HG03439 (cell line): ENCODE data around the gene SHROOM3.
"Not testable (repeated sequence)": the region's sequence is repeated elsewhere in the genome, so short reads cannot be mapped to it uniquely, and the experiment has no call there.

Experiments used
- ATAC-seq: cut with Tn5 transposase; IDR thresholded peaks from one replicate; pipeline ENCODE4 v1.9.1; 2021; ENCODE audit warnings: mild to moderate bottlenecking, moderate library complexity; ENCODE audit not compliant: unreplicated experiment

SHROOM3 gene

DNA sequence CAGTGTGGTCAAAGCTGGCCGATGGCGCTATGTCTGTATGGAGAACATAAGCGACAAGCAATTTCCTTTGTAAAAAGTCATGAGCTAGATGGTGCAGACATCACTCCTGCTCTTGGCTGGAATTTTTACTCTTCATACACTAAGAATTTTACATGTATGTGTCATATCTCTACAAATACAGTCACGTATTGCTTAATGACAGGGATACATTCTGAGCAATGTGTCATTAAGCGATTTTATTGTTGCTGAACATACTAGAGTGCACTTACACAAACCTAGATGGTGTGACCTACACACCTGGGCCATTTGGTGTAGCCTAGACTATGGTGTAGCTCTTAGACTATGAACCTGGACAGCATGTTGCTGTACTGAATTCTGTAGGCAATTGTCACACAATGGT is 277.5 kb downstream of the SHROOM3 start:
- no peak for ATAC-seq

DNA sequence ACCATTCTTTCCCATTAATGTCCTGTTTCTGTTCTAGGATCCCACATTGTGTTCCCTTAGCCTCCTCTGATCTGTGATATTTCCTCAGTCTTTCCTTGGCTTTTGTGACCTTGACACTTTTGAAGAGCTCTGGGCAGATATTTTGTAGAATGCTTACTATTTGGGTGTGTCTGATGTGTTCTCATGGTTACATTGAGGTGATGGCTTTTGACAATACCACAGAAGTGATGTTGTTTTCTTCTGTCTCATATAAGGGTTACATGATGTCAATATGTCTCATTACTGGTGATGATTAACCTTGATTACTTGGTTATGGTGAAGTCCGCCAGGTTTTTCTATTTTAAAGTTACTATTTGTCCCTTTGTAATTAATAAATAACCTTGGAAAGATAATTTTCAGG is 279.2 kb downstream of the SHROOM3 start:
- ATAC-seq: no peak

- no peak for ATAC-seq
Measured at GRCh38 chr4:76716020-76716419, 281.0 kb downstream of the SHROOM3 start.

DNA sequence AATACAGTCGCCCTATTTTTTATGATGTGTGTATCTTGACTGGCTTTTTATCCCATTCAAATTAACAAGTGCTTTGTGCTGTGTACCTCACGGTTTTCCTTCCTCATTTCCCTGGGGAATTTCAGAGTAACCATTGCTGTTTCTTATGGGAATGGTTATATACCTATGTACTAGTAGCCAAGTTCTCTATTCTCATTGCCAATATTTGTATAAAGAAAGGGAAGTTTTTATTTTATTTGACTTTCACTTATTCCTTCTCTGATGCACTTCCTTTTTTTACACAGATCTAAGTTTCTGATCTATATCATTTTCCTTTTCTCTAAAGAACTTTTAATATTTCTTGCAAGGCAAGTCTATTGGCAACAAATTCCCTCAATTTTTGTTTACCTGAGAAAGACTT is 281.6 kb downstream of the SHROOM3 start:
- ATAC-seq: no peak

DNA sequence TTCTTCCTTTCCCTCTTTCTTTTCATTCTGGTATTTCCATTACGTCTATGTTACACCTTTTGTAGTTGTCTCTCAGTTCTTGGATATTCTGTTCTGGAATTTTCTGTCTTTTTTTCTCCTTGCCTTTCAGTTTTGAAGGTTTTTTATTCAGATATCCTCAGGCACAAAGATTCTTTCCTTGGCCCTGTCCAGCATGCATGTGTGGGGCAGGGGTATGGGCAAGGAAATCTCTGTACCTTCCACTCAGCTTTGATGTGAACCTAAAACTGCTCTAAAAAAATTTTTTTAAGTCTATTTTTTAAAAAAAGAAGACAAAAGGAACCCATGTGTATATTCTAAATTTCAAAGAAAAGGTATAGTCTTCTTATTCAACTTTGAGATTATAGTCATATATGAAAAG is 282.4 kb downstream of the SHROOM3 start:
- no peak for ATAC-seq

DNA sequence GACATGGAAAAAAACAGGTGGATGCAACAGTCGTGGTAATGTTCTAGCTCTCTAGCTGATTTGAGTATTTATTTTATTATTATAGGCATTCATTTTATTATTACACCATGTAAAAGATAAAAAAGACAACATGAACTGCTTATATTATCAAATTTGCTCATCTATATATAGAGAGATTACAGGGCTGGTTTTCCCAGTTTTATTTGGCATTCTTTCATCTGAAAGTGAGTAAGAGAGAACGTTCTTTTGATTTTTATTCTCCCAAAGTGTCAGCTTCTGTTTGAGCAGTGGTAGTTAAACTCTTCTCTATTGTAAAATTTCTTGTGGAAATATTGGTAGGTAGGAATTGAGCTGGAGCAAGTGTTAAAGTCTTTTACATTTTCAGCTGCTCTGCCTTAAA is 283.0 kb downstream of the SHROOM3 start:
- ATAC-seq: no peak

GRCh38 chr4:76718831-76719230 is 283.8 kb downstream of the SHROOM3 start:
- ATAC-seq: no peak

GRCh38 chr4:76720121-76720520 is 285.1 kb downstream of the SHROOM3 start:
- no peak for ATAC-seq

- ATAC-seq: not testable (repeated sequence)
Measured at GRCh38 chr4:76722146-76722545, 287.1 kb downstream of the SHROOM3 start.

DNA sequence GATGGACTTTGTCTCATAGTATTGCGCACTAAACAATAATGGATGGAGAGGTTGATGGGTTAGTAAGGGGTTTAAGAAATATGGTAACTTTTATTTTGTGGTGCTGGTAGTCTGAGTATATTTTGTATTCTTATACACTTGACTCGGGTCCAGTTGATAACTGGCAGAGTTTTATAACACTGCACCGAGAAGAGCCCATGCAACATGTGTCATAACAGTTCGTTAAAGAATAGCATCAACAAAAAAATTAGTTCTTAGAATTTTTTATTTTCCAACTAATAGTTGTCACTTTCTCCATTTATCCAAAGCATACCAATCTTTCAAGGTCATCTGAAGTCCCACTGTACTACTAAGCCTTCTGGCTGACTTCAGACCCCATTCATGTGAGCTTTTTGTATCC is 287.8 kb downstream of the SHROOM3 start:
- ATAC-seq: no peak

DNA sequence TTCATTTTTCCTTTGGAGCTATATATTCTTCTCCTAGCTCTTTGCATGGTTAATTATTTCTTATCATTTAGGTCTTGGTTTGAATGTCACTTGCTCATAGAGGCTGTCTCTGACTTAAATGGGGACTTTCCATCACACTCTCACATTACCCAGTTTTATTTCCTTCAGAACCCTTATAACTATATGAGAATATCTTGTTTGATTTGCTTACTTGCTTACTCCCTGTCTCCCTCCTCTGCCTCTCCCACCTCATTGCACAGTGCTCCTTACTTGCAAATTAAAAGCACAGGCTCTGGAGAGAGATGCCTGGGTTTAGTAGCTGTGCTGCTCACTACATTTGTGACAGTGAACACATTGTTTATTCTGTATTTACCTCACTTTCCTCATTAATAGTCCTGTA is 288.3 kb downstream of the SHROOM3 start:
- ATAC-seq: no peak

GRCh38 chr4:76723924-76724323 is 288.9 kb downstream of the SHROOM3 start:
- ATAC-seq: no peak

DNA sequence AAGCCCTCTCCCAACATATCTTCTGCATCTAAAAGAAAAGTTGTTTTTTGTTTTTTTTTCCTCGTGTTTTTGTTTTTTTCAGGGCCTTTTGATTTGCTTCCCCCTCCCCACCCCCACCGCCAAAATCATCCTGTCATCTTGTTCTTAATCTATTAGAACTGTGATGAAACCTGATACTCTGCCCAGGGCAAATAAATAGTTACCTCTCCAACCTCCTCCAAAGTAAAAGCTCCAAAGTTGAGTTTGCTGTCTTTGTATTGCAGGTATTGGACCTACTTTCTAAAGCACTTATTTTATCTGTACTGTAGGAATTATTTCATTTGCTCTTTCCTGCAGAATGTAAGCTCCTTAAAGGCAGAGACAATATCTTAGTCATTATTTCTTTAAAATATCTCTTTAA is 290.0 kb downstream of the SHROOM3 start:
- ATAC-seq: no peak

DNA sequence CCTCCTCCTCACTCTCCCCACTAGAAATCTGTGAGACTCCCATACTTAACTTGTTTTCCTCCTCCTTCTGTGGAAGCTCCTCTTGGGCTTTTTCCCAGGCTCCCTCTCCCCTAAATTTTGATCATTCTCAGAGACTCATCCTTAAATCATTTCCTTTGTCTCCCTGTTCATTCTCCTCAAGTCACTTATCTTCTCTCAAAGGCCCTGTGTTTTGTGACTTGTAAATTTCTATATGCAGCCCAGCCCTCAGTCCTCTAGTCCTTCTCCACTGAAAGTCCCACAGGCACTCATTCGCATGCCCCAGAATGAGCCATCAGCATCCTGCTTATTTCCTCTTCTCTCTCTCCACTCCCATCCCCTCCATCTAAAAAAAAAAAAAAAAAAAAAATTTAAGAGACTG is 291.1 kb downstream of the SHROOM3 start:
- ATAC-seq: no peak

DNA sequence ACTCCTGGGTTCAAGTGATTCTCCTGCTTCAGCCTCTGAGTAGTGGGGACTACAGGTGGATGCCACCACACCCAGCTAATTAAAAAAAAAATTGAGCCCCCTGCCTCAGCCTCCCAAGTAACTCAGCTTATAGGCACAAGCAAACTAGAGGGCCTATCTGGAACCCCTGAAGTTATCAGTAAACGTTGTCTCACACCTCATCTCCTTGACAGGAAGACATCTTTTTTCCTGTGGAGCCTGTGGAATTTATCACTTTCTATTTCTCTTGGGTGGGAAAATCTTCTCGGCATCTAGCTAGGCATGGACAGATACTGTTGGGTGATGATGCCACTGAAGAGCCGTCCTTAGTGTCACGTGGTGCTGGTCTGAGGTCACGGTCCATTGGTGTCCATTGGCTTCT is 291.6 kb downstream of the SHROOM3 start:
- no peak for ATAC-seq

- ATAC-seq: not testable (repeated sequence)
Measured at GRCh38 chr4:76727934-76728333, 292.9 kb downstream of the SHROOM3 start.

DNA sequence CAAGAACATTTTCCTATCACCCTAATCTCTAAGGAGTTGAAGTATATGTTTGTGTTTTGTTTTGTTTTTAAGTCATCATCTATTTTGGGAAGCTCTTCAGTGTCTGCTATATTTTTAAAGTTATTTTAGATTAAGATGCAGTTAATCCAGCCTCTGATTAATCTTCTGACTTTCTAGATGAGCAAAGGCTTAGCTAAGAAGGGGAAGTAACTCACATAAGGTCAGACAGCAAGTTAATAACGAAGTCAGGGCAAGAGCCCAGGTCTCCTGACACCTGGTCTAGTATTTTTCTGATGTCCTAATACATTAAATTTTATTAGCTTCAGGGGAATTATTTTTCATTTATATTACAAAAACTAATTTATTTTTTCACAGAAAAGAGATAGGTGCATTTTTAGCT is 294.4 kb downstream of the SHROOM3 start:
- no peak for ATAC-seq

- ATAC-seq: no peak
Measured at GRCh38 chr4:76729980-76730379, 295.0 kb downstream of the SHROOM3 start.

GRCh38 chr4:76732246-76732645 is 297.2 kb downstream of the SHROOM3 start:
- no peak for ATAC-seq

- no peak for ATAC-seq
Measured at GRCh38 chr4:76733068-76733771, 298.2 kb downstream of the SHROOM3 start.

- ATAC-seq: no peak
Measured at GRCh38 chr4:76736414-76736813, 301.4 kb downstream of the SHROOM3 start.

DNA sequence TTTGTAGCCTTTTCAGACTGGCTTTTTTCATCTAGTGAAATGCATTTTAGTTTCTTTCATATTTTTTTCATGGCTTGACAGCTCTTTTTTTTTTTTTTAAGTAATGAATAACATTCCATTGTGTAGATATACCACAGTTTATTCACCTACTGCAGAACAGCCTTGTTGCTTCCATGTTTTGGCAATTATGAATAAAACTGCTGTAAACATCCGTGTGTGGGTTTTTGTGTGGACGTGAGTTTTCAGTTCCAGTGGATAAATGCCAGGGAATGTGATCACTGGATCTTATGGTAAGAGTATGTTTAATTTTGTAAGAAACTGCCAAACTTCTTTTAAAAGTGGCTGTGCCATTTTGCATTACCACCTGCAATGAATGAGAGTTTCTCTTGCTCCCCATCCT is 302.2 kb downstream of the SHROOM3 start:
- ATAC-seq: no peak

DNA sequence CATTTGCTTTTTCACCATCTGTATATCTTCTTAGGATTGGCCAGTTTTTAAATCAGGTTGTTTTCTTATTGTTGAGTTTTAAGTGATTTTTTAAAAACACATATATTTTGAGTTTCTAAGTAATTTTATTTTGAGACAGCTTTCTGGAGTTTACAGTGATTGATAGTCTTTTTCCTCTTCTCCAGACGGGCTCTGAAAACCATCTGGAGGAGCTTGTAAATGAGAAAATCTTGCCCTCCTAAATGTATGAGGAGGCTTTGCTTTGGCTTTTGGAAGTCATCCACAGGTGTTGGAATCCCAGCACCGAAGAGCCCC is 302.7 kb downstream of the SHROOM3 start:
- no peak for ATAC-seq
